H9 (cell line): ENCODE measurements around the gene ZNF423. TPM values are rescaled to one million over a fixed set of nuclear protein-coding genes. Genes with fewer than 3 reads are reported as not detected.
A peak's percentile ranks its signal among the peaks of the same experiment; 100 is the strongest.

Experiments
- DNase-seq: peaks from one replicate; pipeline ENCODE4 v3.0.0-alpha.2; 2017
- H2AFZ ChIP-seq: one replicate; pipeline ENCODE4 v1.6.1; 2013; ENCODE audit warnings: mild to moderate bottlenecking, low read length, control low read depth, moderate library complexity
- H2AK5ac ChIP-seq: 2 replicates; pipeline ENCODE4 v1.6.1; 2013; ENCODE audit warnings: low read length, control low read depth, mixed read lengths; ENCODE audit not compliant: insufficient read length
- H2BK120ac ChIP-seq: one replicate; pipeline ENCODE4 v1.6.1; 2013; ENCODE audit warnings: low read depth, mild to moderate bottlenecking, low read length, control low read depth, inconsistent platforms; ENCODE audit not compliant: poor library complexity, severe bottlenecking
- H2BK12ac ChIP-seq: 2 replicates; pipeline ENCODE4 v1.6.1; 2013; ENCODE audit warnings: low read length, control low read depth, mixed read lengths, low read depth; ENCODE audit not compliant: insufficient read length
- H2BK15ac ChIP-seq: 2 replicates; pipeline ENCODE4 v1.6.1; 2013; ENCODE audit warnings: low read depth, low read length, control low read depth
- H2BK20ac ChIP-seq: one replicate; pipeline ENCODE4 v1.6.1; 2013; ENCODE audit warnings: low read depth, mild to moderate bottlenecking, low read length, control low read depth, inconsistent platforms; ENCODE audit not compliant: poor library complexity, severe bottlenecking
- H2BK5ac ChIP-seq: 2 replicates; pipeline ENCODE4 v1.6.1; 2013; ENCODE audit warnings: low read length, control low read depth, mixed read lengths; ENCODE audit not compliant: insufficient read length
- H3K14ac ChIP-seq: 2 replicates; pipeline ENCODE4 v1.6.1; 2013; ENCODE audit warnings: low read length, control low read depth; ENCODE audit not compliant: insufficient read depth
- H3K18ac ChIP-seq: 2 replicates; pipeline ENCODE4 v1.6.1; 2013; ENCODE audit warnings: low read depth, mild to moderate bottlenecking, mixed read lengths, low read length, control low read depth; ENCODE audit not compliant: insufficient read length
- H3K23ac ChIP-seq: 2 replicates; pipeline ENCODE4 v1.6.1; 2013; ENCODE audit warnings: low read length, control low read depth, mixed read lengths, low read depth; ENCODE audit not compliant: insufficient read length
- H3K23me2 ChIP-seq: 2 replicates; pipeline ENCODE4 v1.6.1; 2013; ENCODE audit warnings: low read depth, mild to moderate bottlenecking, mixed read lengths, low read length, control low read depth; ENCODE audit not compliant: insufficient read length, poor library complexity, severe bottlenecking
- H3K27ac ChIP-seq: 2 replicates; pipeline ENCODE4 v1.5.1; 2013; ENCODE audit warnings: low read length, control low read depth, mixed read lengths, low read depth; ENCODE audit not compliant: insufficient read length
- H3K27me3 ChIP-seq: 2 replicates; pipeline ENCODE4 v1.6.1; 2013; ENCODE audit warnings: low read length, control low read depth, inconsistent platforms; ENCODE audit not compliant: insufficient read depth
- H3K4ac ChIP-seq: 2 replicates; pipeline ENCODE4 v1.6.1; 2013; ENCODE audit warnings: low read depth, mild to moderate bottlenecking, control low read depth, inconsistent platforms, low read length, moderate library complexity
- H3K4me1 ChIP-seq: 2 replicates; pipeline ENCODE4 v1.6.1; 2013; ENCODE audit warnings: low read length, control low read depth, inconsistent platforms; ENCODE audit not compliant: insufficient read depth
- H3K4me2 ChIP-seq: 2 replicates; pipeline ENCODE4 v1.6.1; 2013; ENCODE audit warnings: low read length, control low read depth, mixed read lengths; ENCODE audit not compliant: insufficient read length, insufficient read depth
- H3K56ac ChIP-seq: 2 replicates; pipeline ENCODE4 v1.6.1; 2013; ENCODE audit warnings: low read depth, mild to moderate bottlenecking, mixed read lengths, low read length, control low read depth; ENCODE audit not compliant: insufficient read length
- H3K79me1 ChIP-seq: 2 replicates; pipeline ENCODE4 v1.6.1; 2013; ENCODE audit warnings: low read depth, mild to moderate bottlenecking, moderate library complexity, low read length, control low read depth, inconsistent platforms; ENCODE audit not compliant: insufficient read depth, poor library complexity, severe bottlenecking
- H3K79me2 ChIP-seq: 2 replicates; pipeline ENCODE4 v1.6.1; 2013; ENCODE audit warnings: low read length, control low read depth, inconsistent platforms; ENCODE audit not compliant: insufficient read depth
- H3K9ac ChIP-seq: 2 replicates; pipeline ENCODE4 v1.6.1; 2013; ENCODE audit warnings: low read length, control low read depth, mixed read lengths; ENCODE audit not compliant: insufficient read length; ENCODE audit errors: extremely low read depth
- H3K9me3 ChIP-seq: one replicate; pipeline ENCODE4 v1.6.1; 2013; ENCODE audit warnings: low read depth, low read length, inconsistent platforms; ENCODE audit not compliant: control insufficient read depth
- H3T11ph ChIP-seq: one replicate; pipeline ENCODE4 v1.6.1; 2013; ENCODE audit warnings: mild to moderate bottlenecking, low read length, control low read depth, inconsistent platforms
- H4K20me1 ChIP-seq: one replicate; pipeline ENCODE4 v1.6.1; 2013; ENCODE audit not compliant: control insufficient read depth, insufficient read length, insufficient read depth
- H4K5ac ChIP-seq: 2 replicates; pipeline ENCODE4 v1.6.1; 2013; ENCODE audit warnings: low read depth, mild to moderate bottlenecking, mixed read lengths, low read length, control low read depth; ENCODE audit not compliant: insufficient read length
- H4K8ac ChIP-seq: replicated peaks from 2 replicates; pipeline ENCODE4 v1.6.1; 2013; ENCODE audit warnings: low read length, control low read depth, mixed read lengths, low read depth; ENCODE audit not compliant: insufficient read length
- H4K91ac ChIP-seq: 2 replicates; pipeline ENCODE4 v1.6.1; 2013; ENCODE audit warnings: low read depth, mild to moderate bottlenecking, moderate library complexity, mixed read lengths, low read length, control low read depth; ENCODE audit not compliant: insufficient read length
- H3K27ac Mint-ChIP-seq, 3 experiments: 2 replicates in 2 of 3; 3 replicates in 1 of 3; pipeline ENCODE4 v1.8.0; 2020 to 2021; ENCODE audit warnings: mixed read lengths in 3 of 3, mild to moderate bottlenecking in 1 of 3, moderate library complexity in 1 of 3
- H3K27me3 Mint-ChIP-seq: 2 replicates; pipeline ENCODE4 v1.8.0; 2021; ENCODE audit warnings: low read depth, mild to moderate bottlenecking, moderate library complexity, mixed read lengths
- H3K36me3 Mint-ChIP-seq, 3 experiments: 2 replicates in 2 of 3; 3 replicates in 1 of 3; pipeline ENCODE4 v1.8.0; 2020 to 2021; ENCODE audit warnings: low read depth in 3 of 3, mixed read lengths in 3 of 3; ENCODE audit not compliant: insufficient read depth in 1 of 3
- H3K4me1 Mint-ChIP-seq, 2 experiments: 2 replicates each; pipeline ENCODE4 v1.8.0; 2020; ENCODE audit warnings: mixed read lengths in 2 of 2
- H3K4me3 Mint-ChIP-seq, 2 experiments: 2 replicates in 1 of 2; 3 replicates in 1 of 2; pipeline ENCODE4 v1.8.0; 2020 to 2021; ENCODE audit warnings: mild to moderate bottlenecking in 2 of 2, mixed read lengths in 2 of 2, moderate library complexity in 1 of 2
- H3K9me3 Mint-ChIP-seq, 2 experiments: 2 replicates in 1 of 2; 3 replicates in 1 of 2; pipeline ENCODE4 v1.8.0; 2020; ENCODE audit warnings: mild to moderate bottlenecking in 2 of 2, mixed read lengths in 2 of 2, moderate library complexity in 1 of 2
- WGBS: extraction: QIAGEN DNeasy Blood & Tissue Kit; methylation state at CpG from one replicate; pipeline ENCODE4 v1.1.7; 2013; ENCODE audit warnings: missing lambda C conversion rate, low lambda C conversion rate, mixed read lengths; ENCODE audit not compliant: insufficient read length; ENCODE audit errors: extremely low coverage; 5-methylcytosine and 5-hydroxymethylcytosine counted together
- total RNA-seq: library from RNA; stranded (reverse); gene quantifications from 2 replicates; pipeline ENCODE4 v1.2.1, GENCODE V29; 2021
- TF ChIP-seq, protein P1 (sequence below): fragments of 200-600 bp; sonication (generic); conservative IDR thresholded peaks from 3 replicates; pipeline ENCODE4 v1.8.0; 2021; ENCODE audit warnings: antibody characterized with exemption, mild to moderate bottlenecking

Gene ZNF423
- total RNA-seq, 1 experiment from 2014 or later, result 51.5 TPM

DNA sequence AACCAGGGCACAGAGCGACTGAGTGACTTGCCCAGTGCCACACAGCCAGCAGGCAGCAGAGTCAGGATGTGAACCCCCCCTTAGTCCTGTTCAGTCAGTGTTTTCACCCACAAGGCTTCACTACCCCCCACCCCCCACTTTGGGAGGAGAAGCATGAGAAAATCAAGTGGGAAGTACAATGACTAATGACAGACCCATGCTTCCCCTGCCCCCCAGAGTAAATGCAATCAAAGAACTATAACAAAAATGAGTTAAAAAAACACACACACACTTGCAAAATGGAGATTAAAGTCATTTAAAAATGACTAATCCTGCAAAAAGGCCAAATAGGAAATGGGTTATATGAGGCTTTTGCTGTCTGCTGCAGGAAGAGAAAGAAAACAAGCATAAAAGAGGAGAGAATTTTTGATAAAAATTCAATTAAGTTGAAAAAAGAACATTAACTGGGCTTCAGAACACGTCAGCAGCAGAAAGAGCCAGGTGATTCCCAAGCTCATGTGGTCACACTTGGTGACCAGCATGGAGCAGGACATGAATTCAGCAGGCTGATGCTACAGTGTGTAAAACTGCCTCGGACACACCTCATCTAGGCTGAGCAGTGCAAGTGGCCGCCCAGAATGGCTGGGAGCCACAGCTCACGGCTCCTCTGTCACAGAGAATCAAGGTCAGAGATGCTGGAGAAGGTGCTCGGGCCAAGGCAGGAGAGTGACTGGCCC, 212.3 kb downstream of the ZNF423 start:
- Mint-ChIP-seq H3K4me3 (no peak overlapping the region; a peak in 1 of 5 replicates), H3K9me3 (peaks cover 16 to 17% of the 10 kb centered on the region in 2 experiments), H3K4me1 (peaks cover 44 to 55% of the 10 kb centered on the region in 2 experiments), H3K27me3 (peaks cover 2% of the 10 kb centered on the region; the same call in 1 of the 2 replicates), H3K36me3 (peaks cover 23 to 28% (median 24%) of the 10 kb centered on the region in 3 experiments), H3K27ac (peak overlapping the region in 2 of 3 experiments; percentile 13 to 45; a peak in 5 of 7 replicates)
- Histone ChIP-seq H3K4ac (no peak overlapping the region), H2BK12ac (no peak overlapping the region), H2BK120ac (no peak overlapping the region), H4K91ac (no peak overlapping the region), H2AFZ (no peak overlapping the region), H2AK5ac (no peak overlapping the region), H2BK15ac (no peak overlapping the region), H4K5ac (no peak overlapping the region), H3K4me2 (no peak overlapping the region), H3T11ph (no peak overlapping the region), H3K79me1 (no peaks in the 10 kb centered on the region), H3K9me3 (peaks cover 4% of the 10 kb centered on the region), H2BK5ac (no peak overlapping the region), H3K27ac (no peak overlapping the region), H3K9ac (no peak overlapping the region), H3K18ac (no peak overlapping the region), H3K23ac (no peak overlapping the region), H3K23me2 (no peaks in the 10 kb centered on the region), H2BK20ac (no peak overlapping the region), H3K14ac (peak overlapping the region; percentile 45; the same call in 1 of the 2 replicates), H3K4me1 (peaks cover 12% of the 10 kb centered on the region; the same call in 1 of the 2 replicates), H4K8ac (no peak overlapping the region), H3K79me2 (no peaks in the 10 kb centered on the region), H4K20me1 (no peaks in the 10 kb centered on the region), H3K56ac (no peak overlapping the region), H3K27me3 (no peaks in the 10 kb centered on the region)
- no CpG with 5 or more reads among the region's 6 CpGs for WGBS
- TF ChIP-seq, protein P1, sequence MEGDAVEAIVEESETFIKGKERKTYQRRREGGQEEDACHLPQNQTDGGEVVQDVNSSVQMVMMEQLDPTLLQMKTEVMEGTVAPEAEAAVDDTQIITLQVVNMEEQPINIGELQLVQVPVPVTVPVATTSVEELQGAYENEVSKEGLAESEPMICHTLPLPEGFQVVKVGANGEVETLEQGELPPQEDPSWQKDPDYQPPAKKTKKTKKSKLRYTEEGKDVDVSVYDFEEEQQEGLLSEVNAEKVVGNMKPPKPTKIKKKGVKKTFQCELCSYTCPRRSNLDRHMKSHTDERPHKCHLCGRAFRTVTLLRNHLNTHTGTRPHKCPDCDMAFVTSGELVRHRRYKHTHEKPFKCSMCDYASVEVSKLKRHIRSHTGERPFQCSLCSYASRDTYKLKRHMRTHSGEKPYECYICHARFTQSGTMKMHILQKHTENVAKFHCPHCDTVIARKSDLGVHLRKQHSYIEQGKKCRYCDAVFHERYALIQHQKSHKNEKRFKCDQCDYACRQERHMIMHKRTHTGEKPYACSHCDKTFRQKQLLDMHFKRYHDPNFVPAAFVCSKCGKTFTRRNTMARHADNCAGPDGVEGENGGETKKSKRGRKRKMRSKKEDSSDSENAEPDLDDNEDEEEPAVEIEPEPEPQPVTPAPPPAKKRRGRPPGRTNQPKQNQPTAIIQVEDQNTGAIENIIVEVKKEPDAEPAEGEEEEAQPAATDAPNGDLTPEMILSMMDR, result no peak
- no peak for DNase-seq
